Putamen (tissue), 1 donor: ENCODE measurements around the gene MYL2.

ENCODE experiments used
- DNase-seq: peaks from one replicate; pipeline ENCODE4 v3.0.0-alpha.2; 2016; ENCODE audit warnings: low spot score

Gene MYL2

GRCh38 chr12:110896559-110896958 is 23.8 kb downstream of the MYL2 start:
- DNase-seq: no peak

GRCh38 chr12:110893956-110894355 is 26.4 kb downstream of the MYL2 start:
- no peak for DNase-seq

- no peak for DNase-seq
Measured at GRCh38 chr12:110889361-110889760, 31.0 kb downstream of the MYL2 start.

- DNase-seq: no peak
Measured at GRCh38 chr12:110888256-110888991, 32.0 kb downstream of the MYL2 start.

GRCh38 chr12:110885152-110885840 is 35.1 kb downstream of the MYL2 start:
- no peak for DNase-seq

GRCh38 chr12:110883251-110883650 is 37.1 kb downstream of the MYL2 start:
- no peak for DNase-seq

- DNase-seq: no peak
Measured at GRCh38 chr12:110880651-110881050, 39.7 kb downstream of the MYL2 start.

- DNase-seq: no peak
Measured at GRCh38 chr12:110874781-110875180, 45.6 kb downstream of the MYL2 start.

- no peak for DNase-seq
Measured at GRCh38 chr12:110874351-110874750, 46.0 kb downstream of the MYL2 start.

GRCh38 chr12:110872100-110872499 is 48.3 kb downstream of the MYL2 start:
- DNase-seq: no peak

GRCh38 chr12:110869803-110870202 is 50.6 kb downstream of the MYL2 start:
- DNase-seq: no peak

- DNase-seq: no peak
Measured at GRCh38 chr12:110869026-110869425, 51.4 kb downstream of the MYL2 start.

- DNase-seq: no peak
Measured at GRCh38 chr12:110865521-110865920, 54.9 kb downstream of the MYL2 start.

GRCh38 chr12:110863161-110863560 is 57.2 kb downstream of the MYL2 start:
- no peak for DNase-seq

- DNase-seq: no peak
Measured at GRCh38 chr12:110862329-110862728, 58.0 kb downstream of the MYL2 start.

GRCh38 chr12:110861729-110862128 is 58.6 kb downstream of the MYL2 start:
- no peak for DNase-seq
